HepG2 (cell line): ENCODE results near the gene ABHD18. TPM values are rescaled to one million over a fixed set of nuclear protein-coding genes. Genes with fewer than 3 reads are reported as not detected.
"Not testable (repeated sequence)": the region's sequence is repeated elsewhere in the genome, so short reads cannot be mapped to it uniquely, and the experiment has no call there.

ENCODE experiments used
- ATAC-seq: fragments of 200-7000 bp; cut with Tn5 transposase; 3 replicates; pipeline ENCODE4 v1.9.1; 2020; ENCODE audit warnings: mild to moderate bottlenecking, moderate library complexity
- BruUV-seq: library from RNA; stranded (reverse); fragments of 400-500 nt; replicated peaks from 2 replicates; lab custom pipeline; 2021; lab: Mats Ljungman, UMichigan
- CTCF ChIA-PET: fragments of 300-600 bp; formaldehyde crosslinking; extraction: SDS; loops from one replicate; lab custom pipeline; 2021; ENCODE audit warnings: low total read pairs, inconsistent platforms, low intra/inter-chr PET ratio; lab: Yijun Ruan, JAX
- POLR2A ChIA-PET: fragments of 350-600 bp; sonication (Branson Sonifier 250); formaldehyde crosslinking; loops from one replicate; lab custom pipeline; 2020; ENCODE audit warnings: antibody characterized with exemption, inconsistent platforms; lab: Yijun Ruan, JAX
- DNase-seq: peaks from one replicate; pipeline ENCODE4 v3.0.0-alpha.2; 2015; ENCODE audit warnings: low spot score
- FAIRE-seq: peaks from 3 replicates; lab custom pipeline; 2011; peaks lifted over from hg19 to GRCh38; lab: Jason Lieb, UNC
- H2AFZ ChIP-seq: one replicate; pipeline ENCODE4 v1.6.1; 2011; ENCODE audit warnings: low read length, inconsistent platforms
- H3K27ac ChIP-seq: fragments of 300-600 bp; 3 replicates; pipeline ENCODE4 v1.8.0; 2011; ENCODE audit warnings: mixed run types, mild to moderate bottlenecking, mixed read lengths, low read length, inconsistent platforms; ENCODE audit not compliant: insufficient read depth; ENCODE audit errors: extremely low read length
- H3K27me3 ChIP-seq, 2 experiments: fragments of 200-600 bp in 1 of 2; 2 replicates in 1 of 2; 3 replicates in 1 of 2; pipeline versions ENCODE4 v1.6.0 to v1.8.0; 2011; ENCODE audit warnings: low read length in 2 of 2, mild to moderate bottlenecking in 2 of 2, moderate library complexity in 2 of 2, inconsistent platforms in 1 of 2; ENCODE audit not compliant: insufficient read depth in 2 of 2, control insufficient read depth in 1 of 2
- H3K36me3 ChIP-seq, 2 experiments: fragments of 200-600 bp in 1 of 2; replicated peaks in 1 of 2; 2 replicates in 1 of 2; 3 replicates in 1 of 2; pipeline versions ENCODE4 v1.5.1 to v1.8.0; 2011; ENCODE audit warnings: low read length in 2 of 2, inconsistent platforms in 1 of 2; ENCODE audit not compliant: insufficient read depth in 2 of 2, control insufficient read depth in 1 of 2
- H3K4me1 ChIP-seq: 2 replicates; pipeline ENCODE4 v1.5.1; 2012; ENCODE audit warnings: low read length, inconsistent platforms; ENCODE audit not compliant: insufficient read depth
- H3K4me2 ChIP-seq: 2 replicates; pipeline ENCODE4 v1.6.0; 2011; ENCODE audit warnings: low read depth, low read length, inconsistent platforms
- H3K4me3 ChIP-seq, 3 experiments: fragments of 200-600 bp in 1 of 3; sonication (generic), shearing (Covaris generic) in 1 of 3; replicated peaks in 1 of 3; 2 replicates each; pipeline ENCODE4 v1.5.1; 2011 to 2016; ENCODE audit warnings: low read length in 3 of 3, inconsistent platforms in 2 of 3, low read depth in 2 of 3, mild to moderate bottlenecking in 2 of 3, control low read depth in 1 of 3, mixed read lengths in 1 of 3; ENCODE audit not compliant: insufficient read depth in 1 of 3
- H3K79me2 ChIP-seq: one replicate; pipeline ENCODE4 v1.6.1; 2011; ENCODE audit warnings: low read length, inconsistent platforms; ENCODE audit not compliant: insufficient read depth
- H3K9ac ChIP-seq: 2 replicates; pipeline ENCODE4 v1.6.0; 2011; ENCODE audit warnings: mild to moderate bottlenecking, low read depth, low read length, inconsistent platforms; ENCODE audit not compliant: insufficient read depth
- H3K9me3 ChIP-seq: 2 replicates; pipeline ENCODE4 v1.5.1; 2012; ENCODE audit warnings: mild to moderate bottlenecking, low read length
- H4K20me1 ChIP-seq: 2 replicates; pipeline ENCODE4 v1.6.0; 2011; ENCODE audit warnings: inconsistent platforms, mild to moderate bottlenecking, low read length, moderate library complexity; ENCODE audit not compliant: insufficient read depth
- GFI1 ChIP-seq: sonication (generic); formaldehyde crosslinking; IDR thresholded peaks from 2 replicates; pipeline ENCODE4 v1.5.0; 2020; ENCODE audit warnings: missing genetic modification reagents, mild to moderate bottlenecking, borderline replicate concordance
- JUND ChIP-seq: sonication (generic); formaldehyde crosslinking; IDR thresholded peaks from 2 replicates; pipeline ENCODE4 v1.8.0; 2022; ENCODE audit warnings: mild to moderate bottlenecking, missing genetic modification reagents
- NCOA2 ChIP-seq: sonication (generic); formaldehyde crosslinking; IDR thresholded peaks from 2 replicates; pipeline ENCODE4 v1.8.0; 2022; ENCODE audit warnings: inconsistent platforms
- NRL ChIP-seq: sonication (generic); formaldehyde crosslinking; IDR thresholded peaks from 2 replicates; pipeline ENCODE4 v1.5.0; 2020; ENCODE audit warnings: missing genetic modification reagents, mild to moderate bottlenecking, moderate library complexity, borderline replicate concordance
- POLR2AphosphoS2 ChIP-seq: IDR thresholded peaks from 2 replicates; pipeline ENCODE4 v1.6.1; 2011; ENCODE audit warnings: low read depth, low read length, improper control_type of control experiment
- SAP130 ChIP-seq: IDR thresholded peaks from 2 replicates; pipeline ENCODE4 v1.6.1; 2016; ENCODE audit warnings: low read depth
- TAF1 ChIP-seq: sonication (generic); formaldehyde crosslinking; IDR thresholded peaks from 2 replicates; pipeline ENCODE4 v1.4.0; 2020; ENCODE audit warnings: missing genetic modification reagents
- ZNF430 ChIP-seq: sonication (generic); formaldehyde crosslinking; IDR thresholded peaks from 2 replicates; pipeline ENCODE4 v1.9.0; 2021; ENCODE audit warnings: mild to moderate bottlenecking, missing genetic modification reagents
- ZNF501 ChIP-seq: sonication (generic); formaldehyde crosslinking; IDR thresholded peaks from 2 replicates; pipeline ENCODE4 v1.5.1; 2020; ENCODE audit warnings: mild to moderate bottlenecking, moderate library complexity, missing genetic modification reagents
- ZNF547 ChIP-seq: sonication (generic); formaldehyde crosslinking; IDR thresholded peaks from 2 replicates; pipeline ENCODE4 v1.5.1; 2020; ENCODE audit warnings: mild to moderate bottlenecking, missing genetic modification reagents
- WGBS: methylation state at CpG from one replicate; pipeline ENCODE4 v1.1.6; 2017; ENCODE audit warnings: low lambda C conversion rate; 5-methylcytosine and 5-hydroxymethylcytosine counted together
- in situ Hi-C: cut with HindIII; loops from 2 replicates; pipeline ENCODE4 v1.10.0; 2017; ENCODE audit warnings: low pct_unique_long_range_greater_than_20kb; ENCODE audit not compliant: extremely low pct_ligation_motif_present
- intact Hi-C: fragments of 100-400 bp; cut with micrococcal nuclease; formaldehyde crosslinking; loops from one replicate; pipeline ENCODE4 v1.10.0; 2022; ENCODE audit not compliant: unreplicated experiment
- polyA plus RNA-seq, 8 experiments: library from polyadenylated mRNA; depleted of rRNA in 3 of 8; stranded (reverse) in 7 of 8; unstranded in 1 of 8; fragments of >200 nt; fragmentation: Illumina TruSeq in 4 of 8; extraction: Trizol in 4 of 8; gene quantifications; 2 replicates each; pipeline versions ENCODE4 v1.2.1 to v1.2.3, GENCODE V29; 2011 to 2016; ENCODE audit warnings: low read depth in 4 of 8, missing spikeins in 1 of 8, mixed read lengths in 1 of 8; ENCODE audit not compliant: insufficient read depth in 1 of 8
- total RNA-seq, 5 experiments: library from RNA; depleted of rRNA; stranded (reverse); fragments of >200 nt; fragmentation: Illumina TruSeq; extraction: Trizol; gene quantifications; 2 replicates each; pipeline ENCODE4 v1.2.3, GENCODE V29; 2016; ENCODE audit warnings: low read depth in 1 of 5
- TF ChIP-seq, protein P1 (sequence below): sonication (generic); formaldehyde crosslinking; IDR thresholded peaks from 2 replicates; pipeline ENCODE4 v1.5.1; 2020; ENCODE audit warnings: mild to moderate bottlenecking, moderate library complexity, missing genetic modification reagents
- TF ChIP-seq, protein P2 (sequence below): sonication (generic); formaldehyde crosslinking; IDR thresholded peaks from 2 replicates; pipeline ENCODE4 v1.4.0; 2020; ENCODE audit warnings: mild to moderate bottlenecking, missing genetic modification reagents
- TF ChIP-seq, protein P3 (sequence below): IDR thresholded peaks from 2 replicates; pipeline ENCODE4 v1.6.1; 2016; ENCODE audit warnings: low read depth
- TF ChIP-seq, protein P4 (sequence below): sonication (generic); formaldehyde crosslinking; IDR thresholded peaks from 2 replicates; pipeline ENCODE4 v1.5.1; 2020; ENCODE audit warnings: mild to moderate bottlenecking, missing genetic modification reagents, moderate library complexity

Gene ABHD18
- total and polyA plus RNA-seq, 2 of the 13 experiments (the other 11 are each of a cell fraction or from before 2014, with no cell fraction given): 5.5 to 16.3 TPM

DNA sequence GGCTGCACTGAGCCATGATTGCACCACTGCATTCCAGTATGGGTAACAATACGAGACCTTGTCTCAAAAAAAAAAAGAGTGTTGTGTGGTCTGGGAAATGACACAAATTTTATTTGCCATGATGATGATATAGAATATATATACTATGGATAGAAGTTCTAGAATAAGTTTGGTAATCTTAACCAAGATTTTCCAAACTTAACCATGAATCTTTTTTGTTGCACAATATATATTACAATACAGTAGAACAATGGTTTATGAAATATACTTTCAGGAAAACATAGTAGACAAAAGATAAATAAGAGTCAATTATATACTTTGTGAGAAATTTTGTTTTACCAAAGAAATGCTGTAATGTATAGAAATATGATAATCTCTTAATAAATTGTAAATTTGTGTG is 35.0 kb upstream of the ABHD18 start (continued):
- TF ChIP-seq, protein P1, sequence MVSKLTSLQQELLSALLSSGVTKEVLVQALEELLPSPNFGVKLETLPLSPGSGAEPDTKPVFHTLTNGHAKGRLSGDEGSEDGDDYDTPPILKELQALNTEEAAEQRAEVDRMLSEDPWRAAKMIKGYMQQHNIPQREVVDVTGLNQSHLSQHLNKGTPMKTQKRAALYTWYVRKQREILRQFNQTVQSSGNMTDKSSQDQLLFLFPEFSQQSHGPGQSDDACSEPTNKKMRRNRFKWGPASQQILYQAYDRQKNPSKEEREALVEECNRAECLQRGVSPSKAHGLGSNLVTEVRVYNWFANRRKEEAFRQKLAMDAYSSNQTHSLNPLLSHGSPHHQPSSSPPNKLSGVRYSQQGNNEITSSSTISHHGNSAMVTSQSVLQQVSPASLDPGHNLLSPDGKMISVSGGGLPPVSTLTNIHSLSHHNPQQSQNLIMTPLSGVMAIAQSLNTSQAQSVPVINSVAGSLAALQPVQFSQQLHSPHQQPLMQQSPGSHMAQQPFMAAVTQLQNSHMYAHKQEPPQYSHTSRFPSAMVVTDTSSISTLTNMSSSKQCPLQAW (CRISPR knock-in tag): no peak
- no peak for TF ChIP-seq ZNF430
- TF ChIP-seq, protein P2, sequence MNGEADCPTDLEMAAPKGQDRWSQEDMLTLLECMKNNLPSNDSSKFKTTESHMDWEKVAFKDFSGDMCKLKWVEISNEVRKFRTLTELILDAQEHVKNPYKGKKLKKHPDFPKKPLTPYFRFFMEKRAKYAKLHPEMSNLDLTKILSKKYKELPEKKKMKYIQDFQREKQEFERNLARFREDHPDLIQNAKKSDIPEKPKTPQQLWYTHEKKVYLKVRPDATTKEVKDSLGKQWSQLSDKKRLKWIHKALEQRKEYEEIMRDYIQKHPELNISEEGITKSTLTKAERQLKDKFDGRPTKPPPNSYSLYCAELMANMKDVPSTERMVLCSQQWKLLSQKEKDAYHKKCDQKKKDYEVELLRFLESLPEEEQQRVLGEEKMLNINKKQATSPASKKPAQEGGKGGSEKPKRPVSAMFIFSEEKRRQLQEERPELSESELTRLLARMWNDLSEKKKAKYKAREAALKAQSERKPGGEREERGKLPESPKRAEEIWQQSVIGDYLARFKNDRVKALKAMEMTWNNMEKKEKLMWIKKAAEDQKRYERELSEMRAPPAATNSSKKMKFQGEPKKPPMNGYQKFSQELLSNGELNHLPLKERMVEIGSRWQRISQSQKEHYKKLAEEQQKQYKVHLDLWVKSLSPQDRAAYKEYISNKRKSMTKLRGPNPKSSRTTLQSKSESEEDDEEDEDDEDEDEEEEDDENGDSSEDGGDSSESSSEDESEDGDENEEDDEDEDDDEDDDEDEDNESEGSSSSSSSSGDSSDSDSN (CRISPR knock-in tag): no peak
- TF ChIP-seq ZNF547 (CRISPR knock-in tag): no peak
- no peak for TF ChIP-seq TAF1 (CRISPR knock-in tag)
- no peak for TF ChIP-seq POLR2AphosphoS2
- TF ChIP-seq JUND (CRISPR knock-in tag): no peak
- TF ChIP-seq NRL (CRISPR knock-in tag): no peak
- TF ChIP-seq, all 625 proteins: peak for 0

DNA sequence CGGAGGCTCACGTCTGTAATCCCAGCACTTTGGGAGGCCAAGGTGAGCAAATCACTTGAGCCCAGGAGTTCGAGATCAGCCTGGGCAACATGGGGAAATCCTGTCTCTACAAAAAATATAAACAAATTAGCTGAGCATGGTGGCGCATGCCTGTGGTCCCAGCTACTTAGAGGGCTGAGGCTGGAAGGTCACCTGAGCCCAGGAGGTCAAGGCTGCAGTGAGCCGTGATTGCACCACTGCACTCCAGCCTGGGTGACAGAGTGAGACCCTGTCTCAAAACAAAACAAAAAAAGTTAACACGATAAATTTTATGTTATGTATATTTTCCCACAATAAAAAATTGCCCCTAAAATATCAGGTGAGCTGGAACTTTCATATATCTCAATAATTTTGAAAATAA is 33.4 kb upstream of the ABHD18 start:
- H3K4me1 ChIP-seq, H3K4me2 ChIP-seq, H3K4me3 ChIP-seq, H3K79me2 ChIP-seq, H4K20me1 ChIP-seq, H3K27me3 ChIP-seq, H3K36me3 ChIP-seq, CTCF ChIA-PET, in situ Hi-C loops, intact Hi-C loops, H3K9ac ChIP-seq, H3K9me3 ChIP-seq, H2AFZ ChIP-seq, BruUV-seq: not testable (repeated sequence)
- POLR2A ChIA-PET: interaction anchor here (0.9 to 1.1 kb wide), 3 partner anchors 32 to 50 kb away, joined by 3 to 4 read pairs (median 3); partner anchors contain the start of genes ABHD18 and MFSD8
- H3K27ac ChIP-seq: peak overlapping the region; percentile 28
- DNase-seq: peak; percentile 63
- ATAC-seq: peak; percentile 92
- peak; percentile 80 for FAIRE-seq
- 40% methylated on average over 6 of the region's 6 CpGs for WGBS
- peak; percentile 47; the same call in 1 of the 2 replicates for TF ChIP-seq SAP130 (CRISPR knock-in tag)
- TF ChIP-seq, protein P3, sequence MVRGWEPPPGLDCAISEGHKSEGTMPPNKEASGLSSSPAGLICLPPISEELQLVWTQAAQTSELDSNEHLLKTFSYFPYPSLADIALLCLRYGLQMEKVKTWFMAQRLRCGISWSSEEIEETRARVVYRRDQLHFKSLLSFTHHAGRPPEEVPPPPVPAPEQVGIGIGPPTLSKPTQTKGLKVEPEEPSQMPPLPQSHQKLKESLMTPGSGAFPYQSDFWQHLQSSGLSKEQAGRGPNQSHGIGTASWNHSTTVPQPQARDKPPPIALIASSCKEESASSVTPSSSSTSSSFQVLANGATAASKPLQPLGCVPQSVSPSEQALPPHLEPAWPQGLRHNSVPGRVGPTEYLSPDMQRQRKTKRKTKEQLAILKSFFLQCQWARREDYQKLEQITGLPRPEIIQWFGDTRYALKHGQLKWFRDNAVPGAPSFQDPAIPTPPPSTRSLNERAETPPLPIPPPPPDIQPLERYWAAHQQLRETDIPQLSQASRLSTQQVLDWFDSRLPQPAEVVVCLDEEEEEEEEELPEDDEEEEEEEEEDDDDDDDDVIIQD (CRISPR knock-in tag): peak; percentile 50; the same call in 1 of the 2 replicates
- peak; percentile 47; the same call in 1 of the 2 replicates for TF ChIP-seq ZNF501
- peak; percentile 43; the same call in 1 of the 2 replicates for TF ChIP-seq NCOA2 (CRISPR knock-in tag)
- TF ChIP-seq, protein P4, sequence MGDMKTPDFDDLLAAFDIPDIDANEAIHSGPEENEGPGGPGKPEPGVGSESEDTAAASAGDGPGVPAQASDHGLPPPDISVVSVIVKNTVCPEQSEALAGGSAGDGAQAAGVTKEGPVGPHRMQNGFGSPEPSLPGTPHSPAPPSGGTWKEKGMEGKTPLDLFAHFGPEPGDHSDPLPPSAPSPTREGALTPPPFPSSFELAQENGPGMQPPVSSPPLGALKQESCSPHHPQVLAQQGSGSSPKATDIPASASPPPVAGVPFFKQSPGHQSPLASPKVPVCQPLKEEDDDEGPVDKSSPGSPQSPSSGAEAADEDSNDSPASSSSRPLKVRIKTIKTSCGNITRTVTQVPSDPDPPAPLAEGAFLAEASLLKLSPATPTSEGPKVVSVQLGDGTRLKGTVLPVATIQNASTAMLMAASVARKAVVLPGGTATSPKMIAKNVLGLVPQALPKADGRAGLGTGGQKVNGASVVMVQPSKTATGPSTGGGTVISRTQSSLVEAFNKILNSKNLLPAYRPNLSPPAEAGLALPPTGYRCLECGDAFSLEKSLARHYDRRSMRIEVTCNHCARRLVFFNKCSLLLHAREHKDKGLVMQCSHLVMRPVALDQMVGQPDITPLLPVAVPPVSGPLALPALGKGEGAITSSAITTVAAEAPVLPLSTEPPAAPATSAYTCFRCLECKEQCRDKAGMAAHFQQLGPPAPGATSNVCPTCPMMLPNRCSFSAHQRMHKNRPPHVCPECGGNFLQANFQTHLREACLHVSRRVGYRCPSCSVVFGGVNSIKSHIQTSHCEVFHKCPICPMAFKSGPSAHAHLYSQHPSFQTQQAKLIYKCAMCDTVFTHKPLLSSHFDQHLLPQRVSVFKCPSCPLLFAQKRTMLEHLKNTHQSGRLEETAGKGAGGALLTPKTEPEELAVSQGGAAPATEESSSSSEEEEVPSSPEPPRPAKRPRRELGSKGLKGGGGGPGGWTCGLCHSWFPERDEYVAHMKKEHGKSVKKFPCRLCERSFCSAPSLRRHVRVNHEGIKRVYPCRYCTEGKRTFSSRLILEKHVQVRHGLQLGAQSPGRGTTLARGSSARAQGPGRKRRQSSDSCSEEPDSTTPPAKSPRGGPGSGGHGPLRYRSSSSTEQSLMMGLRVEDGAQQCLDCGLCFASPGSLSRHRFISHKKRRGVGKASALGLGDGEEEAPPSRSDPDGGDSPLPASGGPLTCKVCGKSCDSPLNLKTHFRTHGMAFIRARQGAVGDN (CRISPR knock-in tag): peak; percentile 33
- TF ChIP-seq GFI1: peak; percentile 90
